Parathyroid adenoma (tissue), 2 donors: ENCODE results near the gene CNGA4.

Experiments used
- H2AFZ ChIP-seq: fragments of 300-600 bp; sonication (generic); one replicate; pipeline ENCODE4 v1.7.0; 2017; ENCODE audit warnings: antibody characterized with exemption, mild to moderate bottlenecking
- H3K27ac ChIP-seq: fragments of 300-600 bp; sonication (generic); one replicate; pipeline ENCODE4 v1.7.0; 2017
- H3K27me3 ChIP-seq: fragments of 300-600 bp; sonication (generic); one replicate; pipeline ENCODE4 v1.7.0; 2017; ENCODE audit warnings: low read length; ENCODE audit not compliant: control insufficient read depth, insufficient read depth
- H3K36me3 ChIP-seq: fragments of 300-600 bp; sonication (generic); one replicate; pipeline ENCODE4 v1.7.0; 2017; ENCODE audit warnings: low read length; ENCODE audit not compliant: control insufficient read depth, insufficient read depth
- H3K4me1 ChIP-seq: fragments of 300-600 bp; sonication (generic); one replicate; pipeline ENCODE4 v1.7.0; 2017; ENCODE audit warnings: control low read depth
- H3K4me2 ChIP-seq: fragments of 300-600 bp; sonication (generic); one replicate; pipeline ENCODE4 v1.7.0; 2017; ENCODE audit warnings: low read length
- H3K4me3 ChIP-seq: fragments of 300-600 bp; sonication (generic); one replicate; pipeline ENCODE4 v1.7.0; 2017; ENCODE audit warnings: low read depth, low read length
- H3K79me2 ChIP-seq: fragments of 300-600 bp; sonication (generic); one replicate; pipeline ENCODE4 v1.7.0; 2017; ENCODE audit warnings: control low read depth
- H3K9ac ChIP-seq: fragments of 300-600 bp; sonication (generic); one replicate; pipeline ENCODE4 v1.7.0; 2017; ENCODE audit warnings: mild to moderate bottlenecking
- H3K9me3 ChIP-seq: fragments of 300-600 bp; sonication (generic); one replicate; pipeline ENCODE4 v1.7.0; 2017; ENCODE audit warnings: low read length; ENCODE audit not compliant: control insufficient read depth
- TF ChIP-seq, protein P1 (sequence below): fragments of 300-600 bp; sonication (generic); IDR thresholded peaks from one replicate; pipeline ENCODE4 v1.7.0; 2017; ENCODE audit warnings: antibody characterized with exemption, mild to moderate bottlenecking
- donor health status: primary hyperparathyroidism.

CNGA4 gene

DNA sequence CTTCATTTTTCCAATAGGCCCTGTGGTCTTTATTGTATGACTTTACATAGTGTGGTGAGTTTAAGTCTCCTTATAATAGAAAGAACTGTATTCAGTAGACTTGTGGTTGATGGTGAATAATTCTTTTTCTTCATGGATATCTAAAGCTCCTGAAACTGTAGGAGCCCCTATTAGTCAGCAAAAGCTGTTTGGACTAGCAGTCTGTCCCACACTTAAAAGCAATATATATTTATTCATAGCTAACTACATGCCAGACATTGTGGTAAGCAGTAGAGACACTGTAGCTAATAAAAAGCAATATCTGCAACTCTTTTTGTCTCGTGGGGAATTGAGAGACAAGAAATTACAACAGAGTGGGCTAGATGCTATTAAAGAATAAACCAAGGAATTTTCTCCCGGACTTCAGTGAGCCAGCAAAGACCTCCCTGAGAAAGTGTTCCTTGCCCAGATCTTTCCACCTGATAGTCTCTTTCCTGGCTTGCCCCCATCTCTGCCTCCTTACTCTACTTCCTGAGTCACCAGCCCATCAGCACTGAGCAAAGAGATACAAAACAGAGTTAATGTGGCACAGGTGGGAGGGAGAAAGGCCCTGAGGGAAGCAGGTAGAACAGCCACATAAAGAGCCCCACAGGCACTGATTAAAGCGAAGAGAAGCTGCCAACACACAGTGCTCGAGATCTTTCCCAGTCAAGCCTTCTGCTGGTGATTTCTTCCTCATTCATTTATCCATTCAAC, 41.3 kb upstream of the CNGA4 start:
- Histone ChIP-seq H3K79me2 (no peaks in the 10 kb centered on the region), H3K9me3 (no peaks in the 10 kb centered on the region), H3K27ac (no peak overlapping the region), H3K4me2 (no peak overlapping the region), H3K9ac (no peak overlapping the region), H3K36me3 (no peaks in the 10 kb centered on the region), H3K27me3 (no peaks in the 10 kb centered on the region), H2AFZ (no peak overlapping the region), H3K4me1 (no peaks in the 10 kb centered on the region), H3K4me3 (no peak overlapping the region)
- TF ChIP-seq, protein P1, sequence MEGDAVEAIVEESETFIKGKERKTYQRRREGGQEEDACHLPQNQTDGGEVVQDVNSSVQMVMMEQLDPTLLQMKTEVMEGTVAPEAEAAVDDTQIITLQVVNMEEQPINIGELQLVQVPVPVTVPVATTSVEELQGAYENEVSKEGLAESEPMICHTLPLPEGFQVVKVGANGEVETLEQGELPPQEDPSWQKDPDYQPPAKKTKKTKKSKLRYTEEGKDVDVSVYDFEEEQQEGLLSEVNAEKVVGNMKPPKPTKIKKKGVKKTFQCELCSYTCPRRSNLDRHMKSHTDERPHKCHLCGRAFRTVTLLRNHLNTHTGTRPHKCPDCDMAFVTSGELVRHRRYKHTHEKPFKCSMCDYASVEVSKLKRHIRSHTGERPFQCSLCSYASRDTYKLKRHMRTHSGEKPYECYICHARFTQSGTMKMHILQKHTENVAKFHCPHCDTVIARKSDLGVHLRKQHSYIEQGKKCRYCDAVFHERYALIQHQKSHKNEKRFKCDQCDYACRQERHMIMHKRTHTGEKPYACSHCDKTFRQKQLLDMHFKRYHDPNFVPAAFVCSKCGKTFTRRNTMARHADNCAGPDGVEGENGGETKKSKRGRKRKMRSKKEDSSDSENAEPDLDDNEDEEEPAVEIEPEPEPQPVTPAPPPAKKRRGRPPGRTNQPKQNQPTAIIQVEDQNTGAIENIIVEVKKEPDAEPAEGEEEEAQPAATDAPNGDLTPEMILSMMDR = no peak

DNA sequence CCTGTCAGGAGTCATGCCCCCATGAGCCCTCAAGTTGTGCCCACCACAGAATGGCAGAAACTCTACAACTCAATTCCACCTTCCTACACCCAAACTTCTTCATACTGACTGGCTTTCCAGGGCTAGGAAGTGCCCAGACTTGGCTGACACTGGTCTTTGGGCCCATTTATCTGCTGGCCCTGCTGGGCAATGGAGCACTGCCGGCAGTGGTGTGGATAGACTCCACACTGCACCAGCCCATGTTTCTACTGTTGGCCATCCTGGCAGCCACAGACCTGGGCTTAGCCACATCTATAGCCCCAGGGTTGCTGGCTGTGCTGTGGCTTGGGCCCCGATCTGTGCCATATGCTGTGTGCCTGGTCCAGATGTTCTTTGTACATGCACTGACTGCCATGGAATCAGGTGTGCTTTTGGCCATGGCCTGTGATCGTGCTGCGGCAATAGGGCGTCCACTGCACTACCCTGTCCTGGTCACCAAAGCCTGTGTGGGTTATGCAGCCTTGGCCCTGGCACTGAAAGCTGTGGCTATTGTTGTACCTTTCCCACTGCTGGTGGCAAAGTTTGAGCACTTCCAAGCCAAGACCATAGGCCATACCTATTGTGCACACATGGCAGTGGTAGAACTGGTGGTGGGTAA, 39.6 kb upstream of the CNGA4 start, which contains the start of gene OR52W1:
OR52W1 (plus strand) TSS at position 51 of the 637 bp plus-strand sequence; CDS start at position 51, 0 bp downstream.
- H3K4me1 ChIP-seq = no peaks in the 10 kb centered on the region
- TF ChIP-seq, protein P1 = no peak
- no peaks in the 10 kb centered on the region for H3K27me3 ChIP-seq
- H3K9ac ChIP-seq = no peak within 1 kb of the TSS
- no peaks in the 10 kb centered on the region for H3K9me3 ChIP-seq
- no peak within 1 kb of the TSS for H2AFZ ChIP-seq
- no peak within 1 kb of the TSS for H3K27ac ChIP-seq
- no peak within 1 kb of the TSS for H3K4me3 ChIP-seq
- no peaks in the 10 kb centered on the region for H3K36me3 ChIP-seq
- H3K79me2 ChIP-seq = no peaks in the 10 kb centered on the region
- no peak within 1 kb of the TSS for H3K4me2 ChIP-seq

DNA sequence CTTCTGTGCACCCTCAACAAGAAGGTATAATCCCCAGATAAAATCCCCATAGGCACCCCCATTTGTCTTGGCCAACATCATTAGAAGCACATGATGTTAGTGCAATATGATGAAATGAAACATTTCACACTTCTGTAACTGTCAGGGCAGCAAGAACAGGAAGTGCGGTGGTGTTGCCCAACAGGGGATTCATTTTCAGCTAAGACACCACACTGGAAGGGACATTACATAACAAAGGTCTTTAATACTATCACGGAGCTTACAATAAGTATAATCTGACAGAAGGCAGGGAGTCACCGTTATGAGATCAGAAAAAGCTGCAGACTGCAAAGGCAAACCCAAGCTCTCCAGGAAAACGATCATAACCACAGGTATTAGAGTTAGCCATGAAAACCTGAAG, 37.9 kb upstream of the CNGA4 start:
- H3K27ac ChIP-seq = no peak overlapping the region
- H3K4me2 ChIP-seq = no peak overlapping the region
- H3K27me3 ChIP-seq = no peaks in the 10 kb centered on the region
- H3K79me2 ChIP-seq = no peaks in the 10 kb centered on the region
- no peaks in the 10 kb centered on the region for H3K4me1 ChIP-seq
- H3K9ac ChIP-seq = no peak overlapping the region
- H2AFZ ChIP-seq = no peak overlapping the region
- H3K9me3 ChIP-seq = no peaks in the 10 kb centered on the region
- H3K36me3 ChIP-seq = no peaks in the 10 kb centered on the region
- H3K4me3 ChIP-seq = no peak overlapping the region
- TF ChIP-seq, protein P1 = no peak

DNA sequence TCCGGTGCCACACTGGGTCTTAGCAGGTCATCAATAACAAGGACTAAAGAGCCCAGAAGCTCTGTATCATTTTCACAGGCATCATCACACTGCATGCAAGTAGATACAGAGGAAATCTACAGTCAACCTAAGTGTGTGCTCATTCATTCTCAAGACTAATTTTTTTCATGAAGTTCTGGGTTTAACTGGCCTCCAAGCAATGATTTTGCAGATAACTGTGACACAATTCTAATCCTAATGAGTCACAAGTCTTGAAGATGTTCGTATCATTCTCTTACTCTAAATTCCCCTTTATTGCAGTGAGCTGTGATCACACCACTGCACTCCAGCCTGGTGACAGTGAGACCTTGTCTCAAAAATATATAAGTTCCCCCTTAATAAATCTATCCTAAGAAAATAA, 37.4 kb upstream of the CNGA4 start:
- no peak overlapping the region for H3K27ac ChIP-seq
- no peaks in the 10 kb centered on the region for H3K4me1 ChIP-seq
- TF ChIP-seq, protein P1 = no peak
- no peak overlapping the region for H3K4me3 ChIP-seq
- no peak overlapping the region for H3K4me2 ChIP-seq
- H2AFZ ChIP-seq = no peak overlapping the region
- H3K79me2 ChIP-seq = no peaks in the 10 kb centered on the region
- H3K27me3 ChIP-seq = no peaks in the 10 kb centered on the region
- H3K36me3 ChIP-seq = no peaks in the 10 kb centered on the region
- H3K9ac ChIP-seq = no peak overlapping the region
- no peaks in the 10 kb centered on the region for H3K9me3 ChIP-seq

DNA sequence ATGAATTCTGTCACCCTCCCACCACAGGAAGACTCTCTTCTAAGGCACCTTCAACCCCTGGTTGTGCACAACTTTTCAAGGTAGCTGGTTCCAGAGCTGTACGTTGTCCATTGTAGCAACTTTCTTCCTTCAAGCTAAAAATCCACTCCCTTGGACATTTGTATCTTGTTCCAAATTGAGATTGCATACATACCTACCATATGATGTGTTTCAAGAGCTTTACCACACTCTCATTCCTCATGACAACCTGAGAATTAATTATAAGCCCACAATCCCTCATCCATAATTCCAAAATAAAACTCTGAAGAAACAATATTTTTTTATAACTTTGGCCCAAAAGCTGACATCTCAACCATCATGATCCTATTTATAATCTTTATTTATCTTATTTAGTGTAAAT, 36.8 kb upstream of the CNGA4 start:
- Histone ChIP-seq H2AFZ (no peak overlapping the region), H3K4me1 (no peaks in the 10 kb centered on the region)
- TF ChIP-seq, protein P1 = no peak

More for the DNA sequence above, 36.8 kb upstream of the CNGA4 start:
- Histone ChIP-seq H3K4me3 (no peak overlapping the region), H3K4me2 (no peak overlapping the region), H3K36me3 (no peaks in the 10 kb centered on the region), H3K9ac (no peak overlapping the region), H3K9me3 (no peaks in the 10 kb centered on the region), H3K79me2 (no peaks in the 10 kb centered on the region), H3K27me3 (no peaks in the 10 kb centered on the region), H3K27ac (no peak overlapping the region)
